ENCODE results near the gene PGM1. TPM values are rescaled to one million over a fixed set of nuclear protein-coding genes. Genes with fewer than 3 reads are reported as not detected.

Gene PGM1
- total RNA-seq, 1 donor from 2014 or later, result 3.6 TPM

DNA sequence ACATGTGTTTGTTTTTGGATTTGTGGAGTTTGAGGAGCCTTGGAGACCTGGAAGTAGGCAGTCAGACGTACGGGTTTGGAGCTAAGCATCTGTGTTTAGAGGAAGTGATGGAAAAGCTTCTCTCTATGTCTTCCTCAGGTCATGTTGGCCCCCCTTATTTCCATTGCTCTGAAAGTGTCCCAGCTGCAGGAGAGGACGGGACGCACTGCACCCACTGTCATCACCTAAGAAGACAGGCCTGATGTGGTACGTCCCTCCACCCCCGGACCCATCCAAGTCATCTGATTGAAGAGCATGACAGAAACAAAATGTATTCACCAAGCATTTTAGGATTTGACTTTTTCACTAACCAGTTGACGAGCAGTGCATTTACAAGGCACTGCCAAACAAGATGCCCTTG lies 66.2 kb downstream of the PGM1 start:
- Mint-ChIP-seq H3K4me1 (ENCODE audit: low read depth, unreplicated experiment) (no peaks in the 10 kb centered on the region), H3K27me3 (ENCODE audit: unreplicated experiment) (peaks cover 3% of the 10 kb centered on the region), H3K9me3 (ENCODE audit: unreplicated experiment) (no peaks in the 10 kb centered on the region), H3K27ac (ENCODE audit: unreplicated experiment) (no peak overlapping the region), H3K36me3 (ENCODE audit: unreplicated experiment) (no peaks in the 10 kb centered on the region), H3K4me3 (ENCODE audit: unreplicated experiment) (no peak overlapping the region)
- no peak for DNase-seq
- TF ChIP-seq, protein P1, sequence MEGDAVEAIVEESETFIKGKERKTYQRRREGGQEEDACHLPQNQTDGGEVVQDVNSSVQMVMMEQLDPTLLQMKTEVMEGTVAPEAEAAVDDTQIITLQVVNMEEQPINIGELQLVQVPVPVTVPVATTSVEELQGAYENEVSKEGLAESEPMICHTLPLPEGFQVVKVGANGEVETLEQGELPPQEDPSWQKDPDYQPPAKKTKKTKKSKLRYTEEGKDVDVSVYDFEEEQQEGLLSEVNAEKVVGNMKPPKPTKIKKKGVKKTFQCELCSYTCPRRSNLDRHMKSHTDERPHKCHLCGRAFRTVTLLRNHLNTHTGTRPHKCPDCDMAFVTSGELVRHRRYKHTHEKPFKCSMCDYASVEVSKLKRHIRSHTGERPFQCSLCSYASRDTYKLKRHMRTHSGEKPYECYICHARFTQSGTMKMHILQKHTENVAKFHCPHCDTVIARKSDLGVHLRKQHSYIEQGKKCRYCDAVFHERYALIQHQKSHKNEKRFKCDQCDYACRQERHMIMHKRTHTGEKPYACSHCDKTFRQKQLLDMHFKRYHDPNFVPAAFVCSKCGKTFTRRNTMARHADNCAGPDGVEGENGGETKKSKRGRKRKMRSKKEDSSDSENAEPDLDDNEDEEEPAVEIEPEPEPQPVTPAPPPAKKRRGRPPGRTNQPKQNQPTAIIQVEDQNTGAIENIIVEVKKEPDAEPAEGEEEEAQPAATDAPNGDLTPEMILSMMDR (IDR thresholded peaks at IDR 0.05; ENCODE audit: partially characterized antibody, unreplicated experiment), result no peak

DNA sequence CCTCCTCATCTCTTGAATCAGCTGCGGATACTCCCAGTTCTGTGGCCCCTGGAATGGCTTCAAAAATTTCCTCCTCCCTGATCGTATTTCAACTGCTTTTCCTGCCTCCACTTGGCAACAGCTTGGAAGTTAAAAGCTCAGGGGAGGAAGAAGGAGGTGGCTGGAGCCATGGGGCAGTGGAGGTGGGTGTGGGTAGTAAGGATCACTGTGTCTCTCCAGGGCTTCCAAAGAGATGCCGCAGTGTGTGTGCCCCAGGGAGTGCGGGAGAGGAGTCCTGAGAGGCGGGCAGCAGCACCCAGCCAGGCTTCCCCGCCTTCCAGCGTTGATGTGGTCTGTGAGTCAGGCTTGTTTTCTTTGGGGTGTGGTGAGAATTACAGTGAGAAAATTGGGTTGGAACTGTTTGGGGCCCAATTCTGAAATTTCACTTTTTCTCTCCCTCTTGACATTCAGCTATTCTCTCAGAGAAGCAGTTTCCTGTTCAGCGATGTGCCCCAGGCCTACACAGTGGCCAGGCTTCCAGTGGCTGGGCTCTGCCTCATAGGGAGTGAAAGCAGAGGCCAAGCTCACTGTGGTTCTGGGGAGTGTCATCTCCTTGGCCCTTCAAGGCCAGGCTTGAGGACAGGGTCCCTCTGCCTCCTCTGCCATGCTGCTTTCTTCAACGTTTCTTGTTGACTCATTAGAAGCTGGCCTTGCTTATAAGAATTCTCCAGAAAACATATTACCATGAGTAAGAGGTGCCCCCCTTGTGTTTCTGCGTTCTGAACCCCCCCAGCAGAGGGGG lies 69.0 kb downstream of the PGM1 start:
- TF ChIP-seq, protein P1 (IDR thresholded peaks at IDR 0.05; ENCODE audit: partially characterized antibody, unreplicated experiment), result no peak
- H3K4me1 Mint-ChIP-seq (ENCODE audit: low read depth, unreplicated experiment), result no peaks in the 10 kb centered on the region
- no peaks in the 10 kb centered on the region for H3K9me3 Mint-ChIP-seq (ENCODE audit: unreplicated experiment)
- peaks cover 3% of the 10 kb centered on the region for H3K36me3 Mint-ChIP-seq (ENCODE audit: unreplicated experiment)
- H3K4me3 Mint-ChIP-seq (ENCODE audit: unreplicated experiment), result no peak overlapping the region
- H3K27me3 Mint-ChIP-seq (ENCODE audit: unreplicated experiment), result peaks cover 3% of the 10 kb centered on the region
- DNase-seq, result no peak
- no peak overlapping the region for H3K27ac Mint-ChIP-seq (ENCODE audit: unreplicated experiment)

DNA sequence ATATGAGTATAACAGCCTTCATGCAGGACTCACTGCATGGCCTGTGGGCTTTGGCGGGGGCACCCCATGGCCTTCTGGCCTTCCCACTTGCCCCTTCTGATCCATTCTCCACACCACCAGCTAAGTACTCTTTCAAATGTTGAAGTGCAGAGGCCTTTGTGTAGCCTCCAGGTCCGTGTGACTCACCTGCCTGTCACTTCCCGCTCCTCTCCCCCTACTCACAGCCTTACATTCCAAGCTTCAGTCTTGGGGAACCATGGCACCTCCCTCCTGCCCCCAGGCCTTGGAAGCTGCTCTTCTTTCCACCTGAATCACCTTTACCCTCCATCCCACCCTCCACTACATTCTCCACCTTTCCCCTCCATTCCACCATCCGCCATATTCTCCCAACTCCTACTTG lies 69.6 kb downstream of the PGM1 start:
- no peaks in the 10 kb centered on the region for H3K9me3 Mint-ChIP-seq (ENCODE audit: unreplicated experiment)
- H3K4me3 Mint-ChIP-seq (ENCODE audit: unreplicated experiment), result no peak overlapping the region
- peaks cover 3% of the 10 kb centered on the region for H3K36me3 Mint-ChIP-seq (ENCODE audit: unreplicated experiment)
- H3K27ac Mint-ChIP-seq (ENCODE audit: unreplicated experiment), result no peak overlapping the region
- TF ChIP-seq, protein P1 (IDR thresholded peaks at IDR 0.05; ENCODE audit: partially characterized antibody, unreplicated experiment), result no peak
- no peak for DNase-seq
- peaks cover 3% of the 10 kb centered on the region for H3K27me3 Mint-ChIP-seq (ENCODE audit: unreplicated experiment)
- no peaks in the 10 kb centered on the region for H3K4me1 Mint-ChIP-seq (ENCODE audit: low read depth, unreplicated experiment)

DNA sequence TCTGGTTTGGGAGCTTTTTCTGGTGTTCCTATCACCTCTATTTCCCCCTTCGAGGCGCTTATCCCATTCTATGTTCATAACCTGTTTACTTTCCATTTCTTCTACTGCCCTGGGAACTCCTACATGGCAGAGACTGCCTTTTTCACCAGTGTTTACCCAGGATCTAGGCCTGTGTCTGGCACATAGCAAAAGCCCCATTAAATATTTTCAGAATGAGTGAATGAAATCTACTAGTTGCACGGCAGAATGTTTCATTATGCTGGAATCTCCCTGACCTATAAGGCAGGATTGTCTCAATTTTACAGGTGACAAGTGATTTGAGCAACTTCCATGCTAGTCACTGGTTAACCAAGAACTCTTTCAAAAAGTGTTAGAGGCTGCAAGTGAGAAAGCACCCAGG lies 70.1 kb downstream of the PGM1 start:
- H3K36me3 Mint-ChIP-seq (ENCODE audit: unreplicated experiment), result peaks cover 3% of the 10 kb centered on the region
- peaks cover 3% of the 10 kb centered on the region for H3K27me3 Mint-ChIP-seq (ENCODE audit: unreplicated experiment)
- H3K9me3 Mint-ChIP-seq (ENCODE audit: unreplicated experiment), result no peaks in the 10 kb centered on the region
- no peaks in the 10 kb centered on the region for H3K4me1 Mint-ChIP-seq (ENCODE audit: low read depth, unreplicated experiment)
- no peak overlapping the region for H3K4me3 Mint-ChIP-seq (ENCODE audit: unreplicated experiment)
- H3K27ac Mint-ChIP-seq (ENCODE audit: unreplicated experiment), result no peak overlapping the region
- TF ChIP-seq, protein P1 (IDR thresholded peaks at IDR 0.05; ENCODE audit: partially characterized antibody, unreplicated experiment), result no peak
- no peak for DNase-seq

DNA sequence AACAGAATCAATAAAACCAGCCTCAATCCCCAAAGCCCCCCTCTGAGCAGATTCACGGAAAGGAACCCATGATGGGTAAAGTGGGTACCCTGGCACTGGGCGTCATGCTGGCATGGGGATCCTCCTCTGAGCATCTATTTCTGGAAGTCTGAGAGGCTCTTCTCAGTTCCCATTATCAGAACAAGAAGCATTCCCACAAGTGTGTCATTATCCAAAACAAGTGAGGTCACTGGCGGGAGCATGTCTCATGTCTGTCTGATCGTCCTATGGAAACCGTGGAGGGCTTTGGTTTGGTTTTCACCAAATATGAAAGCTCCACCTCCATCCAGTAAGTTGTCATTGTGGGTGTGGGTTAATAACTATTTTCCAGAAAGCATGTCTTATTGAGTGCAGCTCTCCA lies 70.7 kb downstream of the PGM1 start:
- no peak overlapping the region for H3K27ac Mint-ChIP-seq (ENCODE audit: unreplicated experiment)

More for the DNA sequence above, 70.7 kb downstream of the PGM1 start:
- Mint-ChIP-seq H3K4me3 (ENCODE audit: unreplicated experiment) (no peak overlapping the region), H3K27me3 (ENCODE audit: unreplicated experiment) (peaks cover 3% of the 10 kb centered on the region), H3K4me1 (ENCODE audit: low read depth, unreplicated experiment) (no peaks in the 10 kb centered on the region), H3K9me3 (ENCODE audit: unreplicated experiment) (no peaks in the 10 kb centered on the region), H3K36me3 (ENCODE audit: unreplicated experiment) (peaks cover 3% of the 10 kb centered on the region)
- TF ChIP-seq, protein P1 (IDR thresholded peaks at IDR 0.05; ENCODE audit: partially characterized antibody, unreplicated experiment), result no peak
- DNase-seq, result no peak

Data from glutamatergic neuron (in vitro differentiated cells).